Measurements from ENCODE around the gene TAF10. TPM values are rescaled to one million over a fixed set of nuclear protein-coding genes. Genes with fewer than 3 reads are reported as not detected.
A peak's percentile ranks its signal among the peaks of the same experiment; 100 is the strongest.

The TAF10 gene
- total RNA-seq, 1 donor from 2014 or later: 112 TPM

DNA sequence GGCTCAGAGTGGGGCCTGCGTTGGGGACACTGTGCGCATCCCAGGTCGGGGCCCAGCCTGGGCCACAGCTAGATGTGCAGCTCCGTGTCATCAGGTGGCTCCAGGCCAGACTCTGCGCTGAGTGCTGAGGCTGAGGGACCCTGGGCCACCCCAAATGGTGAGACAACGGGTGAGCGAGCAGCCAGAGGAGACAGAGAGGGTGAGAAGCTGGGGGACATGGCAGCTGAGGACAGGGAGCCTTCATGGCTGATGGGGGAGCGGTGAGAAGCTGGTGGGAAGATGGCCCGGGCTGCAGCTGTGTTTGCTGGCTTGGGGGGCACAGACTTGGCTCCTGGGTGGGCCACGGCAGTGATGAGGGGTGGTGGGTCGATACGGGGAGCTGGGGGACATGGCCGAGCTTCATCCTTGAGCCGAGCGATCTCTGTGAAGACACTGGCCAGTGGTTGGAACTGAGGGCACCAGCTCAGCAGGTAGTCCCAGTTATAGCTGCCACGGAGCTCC lies 9.7 kb upstream of the TAF10 start:
- no peak overlapping the region for H3K27ac ChIP-seq
- no peak overlapping the region for H3K4me3 ChIP-seq
- H3K27me3 ChIP-seq (ENCODE audit: low read depth): no peaks in the 10 kb centered on the region
- intact Hi-C loops (cut with DNase I): no loop called here
- H3K9me3 ChIP-seq: no peaks in the 10 kb centered on the region
- peaks cover 24% of the 10 kb centered on the region for H3K36me3 ChIP-seq
- H3K4me1 ChIP-seq: peaks cover 22% of the 10 kb centered on the region
- no peak for ATAC-seq
- DNase-seq: no peak
- TF ChIP-seq, protein P1, sequence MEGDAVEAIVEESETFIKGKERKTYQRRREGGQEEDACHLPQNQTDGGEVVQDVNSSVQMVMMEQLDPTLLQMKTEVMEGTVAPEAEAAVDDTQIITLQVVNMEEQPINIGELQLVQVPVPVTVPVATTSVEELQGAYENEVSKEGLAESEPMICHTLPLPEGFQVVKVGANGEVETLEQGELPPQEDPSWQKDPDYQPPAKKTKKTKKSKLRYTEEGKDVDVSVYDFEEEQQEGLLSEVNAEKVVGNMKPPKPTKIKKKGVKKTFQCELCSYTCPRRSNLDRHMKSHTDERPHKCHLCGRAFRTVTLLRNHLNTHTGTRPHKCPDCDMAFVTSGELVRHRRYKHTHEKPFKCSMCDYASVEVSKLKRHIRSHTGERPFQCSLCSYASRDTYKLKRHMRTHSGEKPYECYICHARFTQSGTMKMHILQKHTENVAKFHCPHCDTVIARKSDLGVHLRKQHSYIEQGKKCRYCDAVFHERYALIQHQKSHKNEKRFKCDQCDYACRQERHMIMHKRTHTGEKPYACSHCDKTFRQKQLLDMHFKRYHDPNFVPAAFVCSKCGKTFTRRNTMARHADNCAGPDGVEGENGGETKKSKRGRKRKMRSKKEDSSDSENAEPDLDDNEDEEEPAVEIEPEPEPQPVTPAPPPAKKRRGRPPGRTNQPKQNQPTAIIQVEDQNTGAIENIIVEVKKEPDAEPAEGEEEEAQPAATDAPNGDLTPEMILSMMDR (IDR thresholded peaks at IDR 0.05): no peak

DNA sequence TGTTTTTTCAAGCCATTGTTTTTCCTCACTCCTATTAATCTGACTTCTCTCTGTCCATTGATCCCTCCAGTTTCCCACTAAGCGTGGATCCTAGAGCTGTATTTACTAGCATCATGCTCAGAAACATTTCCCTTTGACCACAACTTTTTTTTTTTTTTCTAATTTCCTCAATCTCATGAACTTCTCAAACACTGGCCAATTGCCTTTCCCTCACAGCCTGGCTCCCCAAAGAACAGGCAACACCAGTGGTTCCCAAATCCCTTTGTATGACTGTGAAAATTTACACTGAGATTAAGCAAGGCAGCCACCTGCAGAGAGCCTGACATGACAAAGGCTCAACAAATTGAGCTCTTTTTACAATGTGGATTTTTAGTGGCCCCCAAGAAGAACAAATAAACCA lies 8.6 kb upstream of the TAF10 start:
- Histone ChIP-seq H3K4me3 (no peak overlapping the region), H3K27ac (no peak overlapping the region), H3K27me3 (ENCODE audit: low read depth) (no peaks in the 10 kb centered on the region), H3K36me3 (peaks cover 24% of the 10 kb centered on the region), H3K4me1 (peaks cover 22% of the 10 kb centered on the region), H3K9me3 (no peaks in the 10 kb centered on the region)
- ATAC-seq (no peak), DNase-seq (no peak)
- TF ChIP-seq, protein P1 (IDR thresholded peaks at IDR 0.05): no peak
- intact Hi-C loops (cut with DNase I): no loop called here

DNA sequence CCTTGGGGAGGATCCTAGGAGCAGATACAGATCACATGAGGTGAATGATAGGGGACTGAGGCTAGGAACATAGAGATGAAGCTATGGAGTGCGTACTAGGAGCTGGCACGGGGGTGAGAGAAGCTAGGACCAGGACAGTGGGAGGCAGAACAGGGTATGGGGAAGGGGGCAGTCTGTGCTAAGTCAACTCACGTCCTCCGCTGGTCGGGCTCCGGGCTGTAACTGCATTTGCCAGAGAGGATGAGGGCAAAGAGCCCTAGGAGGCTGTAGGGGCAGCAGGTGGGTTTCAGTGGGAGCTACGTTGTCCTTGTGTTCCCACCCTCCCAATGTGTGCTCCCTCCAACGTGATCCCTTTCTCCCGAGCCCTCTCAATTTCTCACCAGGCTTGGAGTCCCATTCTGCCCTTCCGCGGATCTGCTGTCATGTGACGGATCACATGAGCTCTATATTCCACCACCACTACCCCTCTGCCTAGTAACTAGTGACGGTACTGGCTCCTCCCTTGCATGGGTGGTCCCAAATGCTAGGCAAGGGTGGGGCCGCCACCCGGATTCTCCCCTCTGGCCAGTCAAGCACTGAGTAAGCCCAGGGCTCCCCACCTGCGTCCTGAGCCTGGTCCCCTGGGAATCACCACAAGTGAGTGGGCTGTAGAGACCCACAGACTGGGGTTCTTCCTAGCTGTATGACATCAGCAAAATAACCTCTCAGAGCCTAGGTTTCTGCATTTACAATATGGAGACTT lies 7.2 kb upstream of the TAF10 start, which contains the start of gene TPP1:
Gene TPP1, minus strand, starts transcription at position 419 of the 742 bp plus-strand sequence. Its CDS starts 22 bp downstream, at position 397.
- Histone ChIP-seq H3K36me3 (peaks cover 29% of the 10 kb centered on the region), H3K27ac (peak within 1 kb of the TSS; percentile 92), H3K4me1 (peaks cover 22% of the 10 kb centered on the region), H3K27me3 (ENCODE audit: low read depth) (no peaks in the 10 kb centered on the region), H3K9me3 (no peaks in the 10 kb centered on the region), H3K4me3 (peak within 1 kb of the TSS; percentile 87)
- DNase-seq (peak; percentile 90), ATAC-seq (peak; percentile 95 to 98)
- intact Hi-C loops (cut with DNase I): no loop called here
- TF ChIP-seq, protein P1 (IDR thresholded peaks at IDR 0.05): no peak

DNA sequence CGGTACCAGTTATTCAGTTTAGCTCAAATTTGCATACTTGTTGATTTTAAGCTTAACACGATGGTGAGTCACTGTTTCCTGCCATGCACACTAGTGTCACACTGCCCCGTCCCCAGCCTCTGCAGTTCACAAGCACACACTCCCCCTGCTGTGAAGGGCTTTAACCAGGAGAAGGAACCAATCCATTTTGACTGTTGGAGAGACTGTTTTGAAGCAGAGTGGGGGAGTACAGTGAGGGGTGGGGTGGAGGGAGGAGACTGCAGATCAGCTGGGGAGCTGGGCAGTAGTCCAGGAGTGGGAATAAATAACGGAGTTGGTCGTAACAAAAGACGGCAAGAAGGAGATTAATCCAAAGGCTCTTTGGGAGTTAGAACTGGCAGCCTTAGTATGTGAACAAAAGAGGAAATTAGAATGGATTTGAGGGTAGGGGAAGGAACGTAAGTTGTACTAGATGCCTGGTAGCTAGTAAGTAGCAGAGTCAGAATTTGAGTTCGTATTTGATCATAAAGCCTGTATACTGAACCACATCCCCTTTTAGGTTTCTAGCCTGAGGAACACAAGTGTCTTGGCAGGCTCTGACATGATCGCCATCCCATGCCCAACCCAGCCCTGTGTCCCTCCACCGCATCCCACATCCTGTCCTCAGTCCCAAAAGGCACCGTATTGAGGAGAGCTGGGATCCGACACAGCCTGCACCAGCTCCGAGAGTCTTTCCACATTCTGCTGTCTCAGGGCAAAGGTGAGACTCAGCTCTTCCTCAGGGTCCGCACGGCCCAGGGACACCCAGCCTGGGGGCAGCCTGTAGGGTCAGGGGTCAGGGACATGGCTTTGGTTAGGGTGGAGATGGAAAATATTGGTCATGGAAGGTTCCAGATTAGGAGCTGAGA lies 6.3 kb upstream of the TAF10 start:
- intact Hi-C loops (cut with DNase I): no loop called here
- DNase-seq (peak; percentile 52), ATAC-seq (peak; percentile 36 to 49)
- Histone ChIP-seq H3K9me3 (no peaks in the 10 kb centered on the region), H3K36me3 (peaks cover 35% of the 10 kb centered on the region), H3K4me3 (peak overlapping the region; percentile 87), H3K4me1 (peaks cover 25% of the 10 kb centered on the region), H3K27ac (peak overlapping the region; percentile 92), H3K27me3 (ENCODE audit: low read depth) (no peaks in the 10 kb centered on the region)
- TF ChIP-seq, protein P1 (IDR thresholded peaks at IDR 0.05): no peak

DNA sequence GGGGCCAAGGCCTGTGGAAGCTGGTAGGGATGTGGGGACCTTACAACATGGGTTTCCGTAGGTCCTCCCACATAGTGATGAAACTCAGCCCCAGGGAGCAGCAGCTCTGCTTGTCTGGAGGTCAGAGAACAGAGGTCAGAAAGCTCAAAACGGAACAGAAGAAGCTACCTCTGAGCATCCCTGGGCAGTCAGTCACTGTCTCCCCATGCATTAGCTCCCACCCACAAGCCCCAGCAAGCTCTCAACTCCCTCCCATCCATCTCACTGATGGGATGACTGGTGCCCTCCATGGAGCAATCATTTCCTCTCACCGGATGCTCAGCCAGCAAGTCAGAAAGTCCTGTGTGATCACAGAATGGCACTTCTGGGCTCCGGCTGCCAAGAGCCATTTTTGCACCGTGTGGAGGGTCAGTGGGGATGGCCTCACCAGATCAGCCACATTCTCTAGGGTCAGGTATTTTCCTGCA lies 5.3 kb upstream of the TAF10 start:
- intact Hi-C loops (cut with DNase I): no loop called here
- no peak for ATAC-seq
- Histone ChIP-seq H3K36me3 (peaks cover 35% of the 10 kb centered on the region), H3K27ac (peak overlapping the region; percentile 92), H3K4me3 (peak overlapping the region; percentile 87), H3K4me1 (peaks cover 31% of the 10 kb centered on the region), H3K9me3 (no peaks in the 10 kb centered on the region), H3K27me3 (ENCODE audit: low read depth) (no peaks in the 10 kb centered on the region)
- TF ChIP-seq, protein P1 (IDR thresholded peaks at IDR 0.05): no peak
- DNase-seq: no peak
